MCF 10A (cell line): ENCODE data around the gene ZBP1. TPM values are rescaled to one million over a fixed set of nuclear protein-coding genes. Genes with fewer than 3 reads are reported as not detected.

Source experiments
- BruUV-seq: library from RNA; stranded (reverse); fragments of 400-500 nt; replicated peaks from 2 replicates; lab custom pipeline; 2021; lab: Mats Ljungman, UMichigan
- CTCF ChIA-PET: fragments of 300-600 bp; sonication (Branson Sonifier 250); formaldehyde crosslinking; extraction: SDS; loops from one replicate; lab custom pipeline; 2021; ENCODE audit warnings: antibody characterized with exemption, inconsistent platforms; lab: Yijun Ruan, JAX
- POLR2A ChIA-PET: fragments of 300-600, 350-650 bp; sonication (Branson Sonifier 250); formaldehyde crosslinking; extraction: SDS; loops from one replicate; lab custom pipeline; 2020; ENCODE audit warnings: antibody characterized with exemption, inconsistent platforms; lab: Yijun Ruan, JAX
- DNase-seq: peaks from one replicate; pipeline ENCODE4 v3.0.0-alpha.2; 2018; ENCODE audit not compliant: unreplicated experiment
- H3K27ac Mint-ChIP-seq: one replicate; pipeline ENCODE4 v1.8.0; 2022; ENCODE audit warnings: mild to moderate bottlenecking, low read depth, mixed read lengths; ENCODE audit not compliant: unreplicated experiment
- H3K27me3 Mint-ChIP-seq: one replicate; pipeline ENCODE4 v1.8.0; 2022; ENCODE audit warnings: mixed read lengths; ENCODE audit not compliant: insufficient read depth, unreplicated experiment
- H3K36me3 Mint-ChIP-seq: one replicate; pipeline ENCODE4 v1.8.0; 2022; ENCODE audit warnings: mild to moderate bottlenecking, moderate library complexity, mixed read lengths; ENCODE audit not compliant: insufficient read depth, unreplicated experiment
- H3K4me1 Mint-ChIP-seq: one replicate; pipeline ENCODE4 v1.8.0; 2022; ENCODE audit warnings: mixed read lengths; ENCODE audit not compliant: insufficient read depth, unreplicated experiment
- H3K4me3 Mint-ChIP-seq: one replicate; pipeline ENCODE4 v1.8.0; 2022; ENCODE audit warnings: mild to moderate bottlenecking, moderate library complexity, mixed read lengths; ENCODE audit not compliant: unreplicated experiment
- H3K9me3 Mint-ChIP-seq: one replicate; pipeline ENCODE4 v1.8.0; 2022; ENCODE audit warnings: mixed read lengths; ENCODE audit not compliant: unreplicated experiment
- intact Hi-C: fragments of 100-400 bp; cut with micrococcal nuclease; formaldehyde crosslinking; loops from 2 replicates; pipeline ENCODE4 v1.14.1; 2022
- total RNA-seq: library from RNA; stranded (reverse); gene quantifications from 2 replicates; pipeline ENCODE4 v1.2.3, GENCODE V29; 2022
- TF ChIP-seq, protein P1 (sequence below): fragments of 200-600 bp; IDR thresholded peaks from one replicate; pipeline ENCODE4 v1.8.0; 2022; ENCODE audit warnings: antibody characterized with exemption, mild to moderate bottlenecking; ENCODE audit not compliant: unreplicated experiment

The ZBP1 gene
- total RNA-seq, 1 experiment from 2014 or later = not detected

DNA sequence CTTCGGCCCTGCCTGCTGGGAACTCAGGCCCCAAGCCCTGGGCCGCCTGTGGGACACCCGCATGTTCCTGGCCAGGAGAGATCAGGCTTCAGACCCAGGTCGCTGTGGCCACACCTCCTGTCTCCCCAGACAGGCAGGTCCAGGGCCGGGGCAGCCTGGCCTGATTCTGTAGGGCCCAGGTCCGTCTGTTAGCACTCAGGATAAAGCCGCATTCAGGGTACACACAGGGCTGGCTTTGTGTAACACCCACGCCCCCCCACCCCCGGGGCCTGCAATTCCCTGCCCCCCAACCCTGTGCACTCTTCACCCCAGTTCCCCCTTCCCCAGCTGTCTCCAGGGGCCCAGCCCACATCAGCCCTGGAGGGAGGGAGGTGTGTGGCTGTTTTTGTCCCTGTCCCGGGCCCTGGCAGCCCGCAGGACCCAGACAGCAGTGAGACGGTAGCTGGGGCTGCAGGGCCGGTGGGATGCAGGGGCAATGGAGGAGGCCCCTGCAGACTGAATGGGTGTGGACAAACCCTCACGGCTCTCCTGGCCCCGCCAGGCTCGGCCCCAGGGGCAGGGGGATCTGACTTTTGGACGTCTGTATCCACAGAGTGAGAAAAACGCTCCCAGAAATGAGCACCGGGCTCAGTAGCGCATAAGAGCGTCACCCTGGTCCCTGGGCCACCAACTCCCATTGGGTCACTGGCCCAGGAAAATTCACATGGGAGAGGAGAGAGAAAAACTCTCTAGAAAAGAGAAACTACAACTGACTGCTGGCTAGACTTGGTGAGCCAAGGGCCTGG, 42.4 kb upstream of the ZBP1 start:
- BruUV-seq = no TSS peak
- intact Hi-C loops = no loop called here
- Mint-ChIP-seq H3K36me3 (peaks cover 12% of the 10 kb centered on the region), H3K9me3 (no peaks in the 10 kb centered on the region), H3K4me1 (peaks cover 19% of the 10 kb centered on the region), H3K4me3 (no peak overlapping the region), H3K27me3 (no peaks in the 10 kb centered on the region), H3K27ac (no peak overlapping the region)
- ChIA-PET CTCF (no interaction called here), POLR2A (no interaction called here)
- TF ChIP-seq, protein P1, sequence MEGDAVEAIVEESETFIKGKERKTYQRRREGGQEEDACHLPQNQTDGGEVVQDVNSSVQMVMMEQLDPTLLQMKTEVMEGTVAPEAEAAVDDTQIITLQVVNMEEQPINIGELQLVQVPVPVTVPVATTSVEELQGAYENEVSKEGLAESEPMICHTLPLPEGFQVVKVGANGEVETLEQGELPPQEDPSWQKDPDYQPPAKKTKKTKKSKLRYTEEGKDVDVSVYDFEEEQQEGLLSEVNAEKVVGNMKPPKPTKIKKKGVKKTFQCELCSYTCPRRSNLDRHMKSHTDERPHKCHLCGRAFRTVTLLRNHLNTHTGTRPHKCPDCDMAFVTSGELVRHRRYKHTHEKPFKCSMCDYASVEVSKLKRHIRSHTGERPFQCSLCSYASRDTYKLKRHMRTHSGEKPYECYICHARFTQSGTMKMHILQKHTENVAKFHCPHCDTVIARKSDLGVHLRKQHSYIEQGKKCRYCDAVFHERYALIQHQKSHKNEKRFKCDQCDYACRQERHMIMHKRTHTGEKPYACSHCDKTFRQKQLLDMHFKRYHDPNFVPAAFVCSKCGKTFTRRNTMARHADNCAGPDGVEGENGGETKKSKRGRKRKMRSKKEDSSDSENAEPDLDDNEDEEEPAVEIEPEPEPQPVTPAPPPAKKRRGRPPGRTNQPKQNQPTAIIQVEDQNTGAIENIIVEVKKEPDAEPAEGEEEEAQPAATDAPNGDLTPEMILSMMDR = no peak
- no peak for DNase-seq

DNA sequence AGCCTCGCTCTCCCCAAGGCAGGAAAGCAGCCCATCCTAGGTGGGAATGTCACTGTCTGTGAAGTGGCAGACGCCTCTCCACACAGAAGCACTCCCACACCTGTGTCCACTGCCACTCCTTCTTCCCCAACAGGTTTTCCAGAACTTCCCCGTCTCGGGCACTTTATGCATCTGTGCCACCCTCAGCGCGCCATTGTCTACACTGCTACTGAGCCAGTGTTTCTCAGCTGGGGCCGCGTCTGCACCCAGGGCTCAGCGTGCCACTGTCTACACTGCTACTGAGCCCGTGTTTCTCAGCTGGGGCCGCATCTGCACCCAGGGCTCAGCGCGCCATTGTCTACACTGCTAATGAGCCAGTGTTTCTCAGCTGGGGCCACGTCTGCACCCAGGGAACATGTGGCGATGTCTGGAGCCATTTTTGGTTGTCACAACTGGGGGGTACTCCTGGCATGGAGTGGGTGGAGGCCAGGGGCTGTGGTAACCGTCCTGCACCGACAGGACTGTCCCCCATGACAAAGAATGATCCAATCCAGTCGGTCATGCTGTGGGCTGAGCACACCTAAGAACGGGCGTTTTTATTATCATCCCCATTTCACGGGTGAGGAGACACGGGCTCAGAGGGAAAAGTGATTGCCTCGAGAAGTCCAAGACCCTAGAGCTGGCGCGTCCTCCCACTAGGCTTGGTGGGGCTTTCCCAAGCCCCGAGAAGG, 41.7 kb upstream of the ZBP1 start:
- Mint-ChIP-seq H3K27me3 (no peaks in the 10 kb centered on the region), H3K4me3 (no peak overlapping the region), H3K36me3 (peaks cover 18% of the 10 kb centered on the region), H3K9me3 (no peaks in the 10 kb centered on the region), H3K4me1 (peaks cover 19% of the 10 kb centered on the region), H3K27ac (no peak overlapping the region)
- no TSS peak for BruUV-seq
- intact Hi-C loops = no loop called here
- ChIA-PET CTCF (no interaction called here), POLR2A (no interaction called here)
- TF ChIP-seq, protein P1 = no peak
- DNase-seq = no peak

DNA sequence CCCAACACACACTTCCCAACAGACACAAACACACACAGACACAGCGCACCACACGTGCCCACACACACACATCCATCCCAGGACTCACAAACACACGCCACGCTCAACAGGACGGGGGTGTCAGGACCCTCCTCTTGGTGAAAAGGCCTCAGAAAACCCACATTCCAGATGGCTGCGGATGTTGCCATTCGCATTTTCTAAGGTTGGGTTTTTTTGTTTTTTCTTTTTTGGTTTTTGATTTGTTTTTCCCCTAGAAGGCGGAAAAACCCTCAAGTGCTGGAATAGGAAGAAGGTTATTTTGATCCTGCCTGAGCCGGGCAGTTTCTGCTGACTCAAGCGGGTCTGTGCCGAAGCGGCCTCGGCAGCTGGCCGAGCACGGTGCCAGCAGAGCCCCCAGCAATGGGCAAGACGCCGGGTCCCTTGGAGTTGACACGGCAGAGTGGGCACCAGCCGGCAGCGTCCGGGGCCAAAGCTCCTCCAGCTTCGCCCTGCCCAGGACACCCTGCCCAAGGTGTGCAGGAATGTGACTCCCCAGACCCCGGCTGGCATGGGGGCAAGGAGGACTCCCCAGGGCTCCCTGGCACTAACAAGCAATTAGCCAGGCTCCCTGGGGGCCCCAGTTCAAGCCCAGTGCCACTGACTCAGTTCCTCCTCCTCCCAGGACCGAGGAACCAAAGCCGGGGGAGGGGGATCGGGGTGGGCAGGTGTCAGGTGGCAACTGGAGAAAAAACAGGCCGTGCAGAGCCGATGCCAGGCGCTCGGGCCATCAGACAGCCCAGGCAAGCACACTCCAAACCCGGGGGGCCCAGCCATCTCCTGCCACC, 40.9 kb upstream of the ZBP1 start:
- ChIA-PET CTCF (no interaction called here), POLR2A (no interaction called here)
- H3K4me3 Mint-ChIP-seq = no peak overlapping the region
- H3K4me1 Mint-ChIP-seq = peaks cover 19% of the 10 kb centered on the region
- no peaks in the 10 kb centered on the region for H3K27me3 Mint-ChIP-seq
- H3K36me3 Mint-ChIP-seq = peaks cover 18% of the 10 kb centered on the region
- no TSS peak for BruUV-seq
- intact Hi-C loops = no loop called here
- no peak overlapping the region for H3K27ac Mint-ChIP-seq
- H3K9me3 Mint-ChIP-seq = no peaks in the 10 kb centered on the region
- no peak for DNase-seq
- TF ChIP-seq, protein P1 = no peak
